Stimulated activated CD4-positive, alpha-beta T cell treated with anti-CD3 and anti-CD28 coated beads, Interleukin-12 subunit alpha, Interleukin-12 subunit beta, amount 100 ng/mL, for 4 hours (primary cell): ENCODE measurements around the gene GABRP.
"Not testable (repeated sequence)": the region's sequence is repeated elsewhere in the genome, so short reads cannot be mapped to it uniquely, and the experiment has no call there.

Experiments
- DNase-seq: peaks from one replicate; pipeline ENCODE4 v3.0.0-alpha.2; 2020

The GABRP gene

DNA sequence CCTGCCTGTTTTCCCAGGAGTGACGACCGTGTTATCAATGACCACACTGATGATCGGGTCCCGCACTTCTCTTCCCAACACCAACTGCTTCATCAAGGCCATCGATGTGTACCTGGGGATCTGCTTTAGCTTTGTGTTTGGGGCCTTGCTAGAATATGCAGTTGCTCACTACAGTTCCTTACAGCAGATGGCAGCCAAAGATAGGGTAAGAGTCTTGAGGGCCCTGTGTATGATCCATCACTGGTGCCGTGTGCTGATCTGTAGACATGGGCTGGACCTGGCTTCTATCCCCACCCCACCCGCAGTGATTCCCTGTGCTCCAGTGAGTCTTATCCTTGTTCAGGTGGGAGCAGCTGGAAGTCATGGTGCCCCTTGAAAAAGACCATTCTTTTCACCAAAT is 26.0 kb downstream of the GABRP start:
- DNase-seq, result no peak

DNA sequence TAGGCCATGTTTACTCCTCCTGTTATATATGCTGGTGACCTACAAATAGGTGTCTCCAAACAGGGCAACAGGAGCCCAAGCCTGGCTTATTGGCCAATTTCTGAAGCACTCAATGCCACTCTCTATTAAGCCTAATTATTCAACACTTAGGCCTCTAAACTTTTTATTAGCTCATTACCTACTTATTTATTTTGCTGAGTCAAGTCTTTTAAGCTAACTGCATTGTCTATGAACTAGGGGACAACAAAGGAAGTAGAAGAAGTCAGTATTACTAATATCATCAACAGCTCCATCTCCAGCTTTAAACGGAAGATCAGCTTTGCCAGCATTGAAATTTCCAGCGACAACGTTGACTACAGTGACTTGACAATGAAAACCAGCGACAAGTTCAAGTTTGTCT is 28.2 kb downstream of the GABRP start:
- DNase-seq, result no peak

DNA sequence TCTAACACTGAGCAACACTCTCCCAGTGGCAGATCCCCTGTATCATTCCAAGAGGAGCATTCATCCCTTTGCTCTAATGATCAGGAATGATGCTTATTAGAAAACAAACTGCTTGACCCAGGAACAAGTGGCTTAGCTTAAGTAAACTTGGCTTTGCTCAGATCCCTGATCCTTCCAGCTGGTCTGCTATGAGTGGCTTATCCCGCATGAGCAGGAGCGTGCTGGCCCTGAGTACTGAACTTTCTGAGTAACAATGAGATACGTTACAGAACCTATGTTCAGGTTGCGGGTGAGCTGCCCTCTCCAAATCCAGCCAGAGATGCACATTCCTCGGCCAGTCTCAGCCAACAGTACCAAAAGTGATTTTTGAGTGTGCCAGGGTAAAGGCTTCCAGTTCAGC is 29.7 kb downstream of the GABRP start:
- DNase-seq, result no peak

DNA sequence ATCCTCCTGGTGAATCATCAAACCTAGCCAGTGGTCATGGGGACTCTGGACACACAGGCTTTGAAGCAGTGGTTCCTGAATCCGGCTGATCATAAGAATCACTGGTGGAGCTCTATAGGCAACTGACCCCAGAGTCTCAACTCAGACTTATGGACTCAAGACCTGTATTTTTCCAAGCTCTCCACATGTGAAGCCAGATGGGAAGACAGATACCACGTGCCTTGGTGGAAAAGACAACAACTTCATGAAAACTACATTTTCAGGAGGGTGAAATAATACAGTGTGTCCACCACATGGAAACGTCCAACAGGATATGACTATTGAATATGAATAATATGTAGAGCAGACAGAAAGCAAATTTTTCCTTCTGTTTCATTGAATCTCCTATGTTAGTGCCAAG is 33.7 kb downstream of the GABRP start:
- DNase-seq, result no peak

DNA sequence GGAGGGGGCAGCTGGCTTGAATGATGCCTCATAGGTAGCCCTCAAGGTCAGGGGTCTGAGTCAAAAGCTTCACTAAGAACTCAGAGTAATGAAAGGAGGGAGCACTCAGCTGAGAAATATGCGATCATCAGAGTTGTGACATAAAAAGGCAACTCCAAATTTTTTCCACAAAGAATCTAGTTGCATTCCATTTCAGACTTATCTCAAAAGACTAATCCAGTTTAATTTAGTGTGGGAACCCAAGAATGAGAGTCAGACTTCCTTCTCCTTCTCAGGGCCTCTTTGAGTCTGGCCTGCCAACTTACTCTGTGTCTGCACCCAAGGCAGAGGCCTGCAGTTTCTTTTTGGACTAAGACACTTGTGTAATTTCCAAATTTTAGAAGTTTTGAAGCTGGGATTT is 34.7 kb downstream of the GABRP start:
- DNase-seq, result no peak

DNA sequence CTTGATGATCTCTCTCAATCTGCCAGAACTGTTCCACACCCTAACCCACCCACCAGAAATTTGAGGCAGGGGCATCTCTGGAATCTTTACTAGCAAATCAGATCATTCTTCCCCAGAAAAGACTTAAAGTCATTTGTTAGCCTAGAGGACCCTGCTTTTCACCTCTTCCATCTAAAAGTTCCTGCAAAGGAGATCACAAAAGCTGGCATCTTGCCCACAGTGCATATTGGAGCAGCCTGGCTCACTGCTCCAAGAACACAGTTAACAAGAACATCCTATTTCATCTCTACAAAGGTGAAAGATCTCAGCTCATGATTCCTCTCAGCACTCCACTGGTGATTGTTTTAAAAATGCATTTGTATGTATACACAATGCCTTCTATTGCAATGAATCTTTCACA is 36.3 kb downstream of the GABRP start:
- DNase-seq, result no peak

DNA sequence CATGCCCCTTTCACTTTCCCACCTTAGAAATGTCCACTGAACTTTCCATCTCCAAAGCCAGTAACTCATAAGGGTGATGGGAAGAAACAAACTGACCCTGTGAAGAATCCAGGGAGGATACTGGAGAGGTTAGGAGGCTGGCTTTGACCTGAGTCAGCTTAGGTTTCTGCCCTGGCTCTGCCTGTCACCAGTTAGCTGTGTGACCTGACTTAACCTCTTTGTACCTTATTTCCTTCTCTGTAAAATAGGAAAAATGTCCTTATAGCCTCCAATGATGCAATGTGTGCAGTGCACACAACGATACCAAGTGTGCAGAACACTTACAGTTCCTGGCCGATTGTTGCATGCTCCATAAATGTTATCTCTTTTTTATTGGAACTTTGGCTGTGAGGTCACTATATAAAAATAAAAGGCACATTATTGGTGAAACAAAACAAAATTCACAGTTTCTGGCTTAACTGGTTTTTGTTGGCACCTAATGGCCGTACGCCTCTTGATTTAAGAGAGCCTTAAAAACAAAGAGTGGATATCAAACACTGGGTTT is 37.8 kb downstream of the GABRP start:
- DNase-seq, result no peak

DNA sequence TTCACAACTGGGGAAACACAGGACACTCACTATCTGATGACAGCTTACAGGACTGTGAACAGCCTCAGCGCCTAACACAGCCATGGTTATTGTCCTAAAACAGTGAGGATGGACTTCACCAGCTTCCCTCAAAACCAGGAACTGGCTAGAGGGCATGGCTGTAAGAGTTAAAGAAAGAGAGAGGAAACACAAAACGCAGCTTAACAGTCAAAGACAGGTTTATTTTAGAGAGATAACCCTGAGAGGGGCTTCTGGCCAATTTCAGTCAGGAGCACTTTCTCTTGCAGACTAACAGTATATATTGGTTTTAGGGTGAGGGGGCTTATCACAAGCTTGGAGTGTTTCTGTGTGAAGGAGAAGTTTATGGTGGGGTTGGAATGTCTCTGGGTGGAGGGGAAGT is 42.6 kb downstream of the GABRP start:
- no peak for DNase-seq

DNA sequence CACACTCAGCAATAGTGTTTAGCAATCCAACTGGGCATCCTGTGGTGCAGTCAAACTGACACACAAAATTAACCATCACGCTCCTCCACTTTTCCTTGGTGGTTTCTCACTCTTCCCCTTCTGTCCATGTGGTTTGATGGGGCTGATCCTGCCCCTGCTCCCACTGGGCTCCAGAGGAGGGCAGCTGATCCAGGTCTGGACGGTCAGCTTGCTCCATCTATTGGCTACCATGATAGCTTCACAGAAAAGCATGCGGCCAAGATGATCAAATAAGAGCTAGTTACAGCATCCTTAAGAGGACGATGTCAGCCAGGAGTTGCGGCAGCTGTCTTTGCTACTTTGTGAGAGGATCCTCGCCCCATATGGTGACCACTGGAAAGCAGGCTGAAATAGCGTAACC is 48.7 kb downstream of the GABRP start:
- DNase-seq, result no peak

DNA sequence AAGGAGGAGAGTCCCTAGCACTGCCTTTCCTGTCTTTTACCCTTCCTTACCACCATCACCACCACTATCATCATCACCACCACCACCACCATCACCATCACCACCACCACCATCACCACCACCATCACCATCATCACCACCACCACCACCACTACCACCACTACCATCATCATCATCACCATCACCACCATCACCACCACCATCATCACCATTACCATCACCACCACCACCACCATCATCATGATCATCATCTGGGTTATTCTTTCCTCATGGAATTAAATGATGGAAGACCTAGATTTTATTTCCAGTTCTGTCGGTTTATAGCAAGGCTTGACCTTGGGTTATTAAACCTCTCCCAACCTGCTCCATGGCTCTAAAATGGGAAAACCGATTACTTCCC is 50.5 kb downstream of the GABRP start:
- not testable (repeated sequence) for DNase-seq

DNA sequence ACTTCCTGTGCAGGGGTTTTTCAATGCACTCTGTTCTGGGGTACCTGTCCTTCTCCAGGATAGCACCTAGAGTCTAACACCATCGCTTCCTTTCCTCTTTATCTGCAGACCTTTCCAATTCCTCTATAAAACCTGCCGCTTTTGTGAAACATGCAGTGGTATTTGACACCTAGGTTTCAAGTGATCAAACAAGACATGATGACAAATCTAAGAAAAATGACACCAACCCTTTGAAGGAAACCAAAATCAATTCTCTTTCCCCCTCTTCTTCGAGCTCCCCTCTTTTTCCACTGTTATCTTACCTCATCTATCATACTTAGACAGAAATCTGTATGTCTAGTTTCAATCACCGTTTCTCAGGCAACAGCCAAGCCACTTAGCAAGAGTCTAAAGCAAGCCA is 52.7 kb downstream of the GABRP start:
- no peak for DNase-seq

DNA sequence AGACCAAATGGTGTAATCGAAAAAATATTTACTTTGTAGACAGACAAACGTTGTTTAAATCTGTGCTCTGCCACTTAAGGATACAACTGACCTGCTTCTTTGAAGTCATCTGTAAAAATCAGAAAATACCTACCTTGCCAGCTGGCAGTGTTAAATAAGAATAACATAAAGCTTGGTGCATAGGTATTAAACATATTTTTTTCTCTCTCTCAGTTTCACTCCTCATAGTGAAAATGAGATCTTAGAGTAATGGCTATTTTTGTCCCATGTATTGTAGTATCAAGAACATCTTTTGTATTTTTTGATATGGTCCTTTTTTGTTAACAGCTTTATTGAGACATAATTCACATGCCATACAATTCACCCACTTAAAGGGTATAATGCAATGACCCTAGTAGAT is 60.3 kb downstream of the GABRP start:
- no peak for DNase-seq

DNA sequence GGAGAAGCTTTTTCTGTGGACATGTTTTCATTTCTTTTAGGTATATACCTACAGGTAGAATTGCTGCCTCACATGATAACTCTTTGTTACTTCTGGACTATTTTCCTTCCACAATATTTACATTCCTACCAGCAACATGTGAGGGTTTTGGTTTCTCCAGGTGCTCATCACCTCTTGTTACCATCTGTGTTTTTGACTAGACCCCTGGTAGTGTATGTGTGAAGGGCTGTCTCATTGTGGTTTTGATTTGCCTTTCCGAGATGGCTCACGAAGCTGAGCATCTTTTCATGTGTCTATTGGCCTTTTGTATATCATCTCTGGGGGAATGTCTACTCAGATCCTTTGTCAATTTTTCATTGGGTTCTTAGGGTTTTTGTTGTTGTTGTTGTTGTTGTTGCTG is 61.1 kb downstream of the GABRP start:
- no peak for DNase-seq

DNA sequence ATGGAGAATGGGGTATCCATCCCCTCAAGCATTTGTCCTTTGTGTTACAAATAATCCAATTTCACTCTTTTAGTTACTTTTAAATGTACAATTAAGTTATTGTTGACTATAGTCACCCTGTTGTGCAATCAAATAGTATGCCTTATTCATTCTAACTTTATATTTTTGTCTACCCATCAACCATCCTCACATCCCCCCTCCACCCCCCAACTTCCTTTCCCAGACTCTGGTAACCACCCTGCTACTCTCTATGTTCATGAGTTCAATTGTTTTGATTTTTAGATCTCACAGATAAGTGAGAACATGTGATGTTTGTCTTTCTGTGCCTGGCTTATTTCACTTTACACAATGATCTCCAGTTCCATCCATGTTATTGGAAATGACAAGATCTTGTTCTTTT is 62.9 kb downstream of the GABRP start:
- no peak for DNase-seq

DNA sequence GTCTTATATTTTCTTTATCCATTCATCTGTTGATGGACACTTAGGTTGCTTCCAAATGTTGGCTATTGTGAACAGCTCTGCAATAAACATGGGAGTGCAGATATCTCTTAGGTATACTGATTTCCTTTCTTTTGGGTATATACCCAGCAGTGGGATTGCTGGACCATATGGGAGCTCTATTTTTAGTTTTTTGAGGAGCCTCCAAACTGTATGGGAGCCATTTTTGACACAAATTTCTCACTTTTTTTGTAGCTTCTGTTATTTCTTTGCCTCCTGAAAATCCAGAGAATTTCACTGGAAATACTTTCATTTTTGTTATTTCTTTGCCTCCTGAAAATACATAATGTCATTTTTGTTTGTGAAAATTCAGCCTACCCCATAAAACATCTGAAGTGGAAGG is 63.3 kb downstream of the GABRP start:
- no peak for DNase-seq

DNA sequence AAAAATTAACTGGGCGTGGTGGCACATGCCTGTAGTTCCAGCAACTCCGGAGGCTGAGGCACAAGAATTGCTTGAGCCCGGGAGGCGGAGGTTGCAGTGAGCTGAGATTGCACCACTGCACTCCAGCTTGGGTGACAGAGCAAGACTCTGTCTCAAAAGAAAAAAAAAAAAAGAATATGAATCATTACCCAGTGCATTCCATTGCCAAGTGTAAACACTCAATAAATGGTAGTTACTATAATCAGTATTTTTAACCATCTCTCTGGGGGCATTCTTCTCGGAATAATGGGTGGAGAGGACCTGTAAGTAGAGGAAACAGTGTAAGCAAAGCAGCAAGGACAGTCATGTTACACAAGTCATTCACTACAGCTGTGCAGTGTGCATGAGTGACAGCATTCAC is 64.5 kb downstream of the GABRP start:
- no peak for DNase-seq

DNA sequence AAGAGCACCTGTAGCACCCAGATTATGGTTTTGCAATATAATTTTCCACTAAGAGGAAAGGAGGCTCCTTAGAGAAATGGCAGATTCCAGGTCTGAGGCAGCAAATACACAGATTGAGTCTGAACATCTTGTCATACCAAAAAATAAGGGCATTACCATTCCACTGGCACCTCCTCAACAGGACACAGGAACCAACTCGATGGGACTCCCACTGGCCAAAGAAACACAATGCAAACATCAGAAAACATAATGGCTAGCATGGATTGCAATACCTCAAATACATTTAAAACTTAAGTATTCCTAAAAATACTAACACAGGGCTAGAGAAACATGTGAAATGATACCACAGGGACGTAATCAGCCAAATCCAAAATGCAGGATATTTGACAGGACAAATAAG is 65.8 kb downstream of the GABRP start:
- DNase-seq, result no peak

DNA sequence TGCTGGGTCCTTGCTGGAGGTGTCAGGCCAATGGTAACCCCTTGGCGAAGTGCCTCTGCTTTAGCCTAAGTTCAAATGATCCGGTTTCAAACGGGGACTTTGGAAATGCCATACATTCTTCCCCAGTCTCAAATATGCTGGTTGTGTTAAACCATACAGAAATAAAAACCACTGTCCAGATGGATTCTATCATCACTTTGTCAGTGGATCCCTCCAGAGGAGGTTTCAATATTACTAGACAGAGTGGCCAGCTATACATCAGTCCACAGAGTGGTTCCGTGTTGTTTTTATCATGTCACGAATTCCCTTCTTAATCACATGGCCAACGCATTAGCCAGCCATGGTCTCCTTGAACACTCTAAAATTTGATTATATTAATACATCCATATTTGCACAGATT is 71.0 kb downstream of the GABRP start:
- no peak for DNase-seq

DNA sequence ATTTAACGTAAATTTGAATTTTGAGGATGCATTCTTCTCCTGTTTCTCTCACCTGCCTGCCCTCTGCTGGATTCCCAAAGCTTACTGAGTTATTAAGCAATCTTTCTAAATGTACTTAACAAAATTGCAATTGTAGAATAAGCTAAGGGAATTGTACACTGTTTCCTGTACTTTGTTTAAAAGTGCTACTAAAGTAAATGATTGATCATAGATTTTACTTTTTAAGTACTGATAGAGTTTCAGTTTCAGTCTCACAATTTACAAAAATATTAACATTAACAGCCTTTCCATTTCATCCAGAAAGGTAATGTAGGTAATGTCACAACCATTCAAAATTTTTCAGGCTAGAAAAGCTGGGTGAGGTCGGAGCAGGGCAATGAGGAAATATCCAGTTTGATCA is 73.5 kb downstream of the GABRP start:
- no peak for DNase-seq

DNA sequence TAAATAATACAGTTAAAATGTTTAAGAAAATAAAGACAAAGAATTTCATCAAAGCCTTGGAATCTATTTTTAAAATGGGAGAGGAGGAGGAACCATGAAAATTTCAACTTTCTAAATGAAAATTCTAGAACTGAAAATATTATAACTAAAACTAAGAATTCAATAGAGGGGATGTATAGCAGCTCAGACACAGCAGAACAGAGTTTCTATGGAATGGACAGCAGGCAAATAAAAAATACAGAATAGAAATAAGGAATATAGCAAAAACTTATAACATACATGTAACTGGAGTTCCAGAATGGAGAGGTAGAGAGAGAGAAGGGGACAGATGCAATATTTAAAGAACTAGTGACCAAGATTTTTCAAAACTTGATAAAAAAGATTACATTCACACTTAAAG is 76.9 kb downstream of the GABRP start:
- no peak for DNase-seq

DNA sequence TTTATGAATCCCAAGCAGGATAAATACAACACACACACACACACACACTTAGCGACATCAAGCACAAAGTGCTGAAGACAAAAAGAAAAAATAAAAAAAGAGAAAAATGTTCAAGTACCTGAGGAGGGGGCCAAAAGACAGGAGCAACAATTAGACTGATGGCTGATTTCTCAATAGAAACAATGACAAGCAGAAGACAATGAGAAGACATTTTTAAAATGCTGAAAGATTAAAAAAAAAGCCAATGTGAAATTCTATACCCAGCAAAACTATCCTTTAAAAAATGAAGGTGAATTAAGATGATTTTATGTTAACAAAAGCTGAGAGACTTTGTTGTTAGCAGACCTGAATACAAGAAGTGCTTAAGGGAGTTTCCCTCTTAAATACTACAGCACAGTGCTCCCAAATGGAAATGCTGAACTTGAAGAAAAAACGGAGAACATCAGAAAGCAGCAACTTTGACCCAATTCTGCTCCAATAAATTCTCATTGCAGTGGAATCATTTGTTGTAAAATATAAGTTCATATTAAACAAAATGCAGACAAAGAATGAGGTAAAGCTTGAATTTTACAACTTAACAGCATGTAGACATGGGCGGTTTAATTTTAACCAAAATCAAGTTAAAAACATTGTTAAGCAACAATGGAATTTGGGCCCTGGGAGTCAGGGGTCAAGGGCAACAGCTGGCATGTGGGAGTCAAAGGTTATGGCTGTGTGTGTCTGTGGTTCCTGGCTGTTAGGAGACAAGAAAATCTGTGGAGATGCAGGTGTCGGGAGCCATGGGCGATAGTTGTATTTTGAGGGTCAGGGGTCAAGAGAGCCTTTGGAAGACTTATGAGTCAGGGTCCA is 77.5 kb downstream of the GABRP start:
- DNase-seq, result no peak

DNA sequence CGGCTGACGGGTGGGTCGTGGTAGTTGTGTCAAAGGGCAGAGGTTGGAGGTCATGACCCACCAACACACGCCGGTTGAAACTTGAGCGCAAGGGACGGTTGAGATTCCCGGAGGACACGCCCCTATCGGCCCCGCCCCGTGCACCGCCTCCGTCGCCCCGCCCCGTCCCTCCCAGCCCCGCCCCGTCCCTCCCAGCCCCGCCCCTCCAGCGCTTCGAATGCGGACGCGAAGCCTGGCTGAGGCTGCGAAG is 78.1 kb downstream of the GABRP start:
- no peak for DNase-seq

DNA sequence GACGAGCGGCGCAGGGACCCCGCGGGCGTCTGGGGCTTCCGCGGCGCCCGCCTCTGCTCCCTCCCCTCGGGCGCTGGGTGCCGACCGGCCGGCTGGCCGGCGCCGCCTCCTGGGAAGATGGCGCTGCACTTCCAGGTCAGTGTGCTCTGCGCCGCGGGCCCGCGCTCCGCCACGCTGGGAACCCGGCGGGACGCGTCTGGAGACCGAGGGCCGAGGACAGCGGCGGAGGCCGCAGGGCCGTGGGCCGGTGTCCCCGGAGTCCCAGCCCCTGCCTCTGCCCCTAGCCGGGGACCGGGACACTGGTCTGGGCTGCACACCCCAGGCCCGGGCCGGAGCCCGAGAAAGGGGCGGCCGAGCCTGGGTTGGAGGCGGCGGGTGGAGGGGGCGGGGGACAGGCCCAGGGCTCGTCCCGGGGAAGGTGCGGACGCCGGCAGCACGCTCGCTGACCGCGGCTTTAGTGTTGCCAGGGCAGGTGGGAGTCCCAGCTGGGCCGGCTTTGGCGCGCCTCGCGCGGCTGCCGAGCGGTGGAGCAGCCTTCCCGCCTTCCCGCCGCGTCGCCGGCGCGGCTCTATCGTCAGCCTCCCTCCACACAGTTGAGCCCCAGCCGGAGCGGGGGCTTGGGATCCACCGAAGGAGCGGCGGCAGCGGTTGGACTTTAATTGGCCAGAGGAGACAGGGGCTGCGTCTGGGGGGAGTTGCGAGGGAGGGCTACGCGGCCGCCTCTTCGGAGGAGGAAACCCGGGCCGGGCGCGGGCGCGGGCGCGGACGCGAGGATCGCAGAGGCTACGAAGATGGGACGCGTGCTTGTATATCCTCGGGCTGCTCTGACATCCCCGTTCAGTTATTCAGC is 78.6 kb downstream of the GABRP start, which contains the start of gene RANBP17:
Gene RANBP17 (plus strand): TSS at position 102 of the 850 bp plus-strand sequence.
- no peak for DNase-seq

DNA sequence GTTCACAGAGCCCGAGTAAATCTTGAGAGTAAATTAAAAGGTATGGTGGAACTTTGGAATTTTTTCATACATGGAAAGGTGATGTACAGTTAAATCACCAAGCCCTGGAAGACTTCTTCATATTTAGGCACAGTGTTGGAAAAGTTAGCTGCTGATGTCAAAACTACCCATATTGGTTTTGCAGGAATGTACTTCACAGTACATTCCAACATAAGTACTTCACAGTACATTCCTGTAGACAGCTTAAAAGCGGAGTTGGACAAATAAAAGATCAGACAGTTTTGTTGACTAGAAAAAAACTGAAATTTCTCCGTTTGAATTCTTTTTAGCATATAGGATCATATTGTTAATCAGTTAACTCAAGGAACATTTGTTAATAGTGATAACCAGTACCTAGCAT is 80.1 kb downstream of the GABRP start:
- DNase-seq, result no peak
